SJSA1 (cell line): ENCODE measurements around the gene AHRR. TPM values are rescaled to one million over a fixed set of nuclear protein-coding genes. Genes with fewer than 3 reads are reported as not detected.

Experiments used
- DNase-seq, 2 experiments: peaks; one replicate each; pipeline ENCODE4 v3.0.0-alpha.2; 2015 to 2020; ENCODE audit warnings: low spot score in 2 of 2, low read depth in 1 of 2
- H3K27ac ChIP-seq: fragments of 250-450 bp; sonication (Bioruptor Pico); 2 replicates; pipeline ENCODE4 v1.5.1; 2020; ENCODE audit warnings: mild to moderate bottlenecking, moderate library complexity
- H3K27me3 ChIP-seq: fragments of 250-450 bp; sonication (Bioruptor Pico); replicated peaks from 2 replicates; pipeline ENCODE4 v1.5.1; 2020; ENCODE audit warnings: mild to moderate bottlenecking, moderate library complexity
- H3K36me3 ChIP-seq: fragments of 250-450 bp; sonication (Bioruptor Pico); 2 replicates; pipeline ENCODE4 v1.5.1; 2020; ENCODE audit warnings: mild to moderate bottlenecking
- H3K4me1 ChIP-seq: fragments of 250-450 bp; sonication (Bioruptor Pico); replicated peaks from 2 replicates; pipeline ENCODE4 v1.6.1; 2021; ENCODE audit warnings: mild to moderate bottlenecking
- H3K4me3 ChIP-seq: fragments of 250-450 bp; sonication (Bioruptor Pico); 2 replicates; pipeline ENCODE4 v1.5.1; 2020; ENCODE audit warnings: mild to moderate bottlenecking
- H3K9me3 ChIP-seq: fragments of 250-450 bp; sonication (Bioruptor Pico); replicated peaks from 2 replicates; pipeline ENCODE4 v1.5.1; 2020; ENCODE audit warnings: mild to moderate bottlenecking
- total RNA-seq: library from RNA; depleted of rRNA; stranded (reverse); fragments of >200 nt; shearing (Covaris generic); gene quantifications from 2 replicates; pipeline ENCODE4 v1.2.3, GENCODE V29; 2014

Gene AHRR
- total RNA-seq, 1 experiment from 2014 or later: 22.6 TPM

DNA sequence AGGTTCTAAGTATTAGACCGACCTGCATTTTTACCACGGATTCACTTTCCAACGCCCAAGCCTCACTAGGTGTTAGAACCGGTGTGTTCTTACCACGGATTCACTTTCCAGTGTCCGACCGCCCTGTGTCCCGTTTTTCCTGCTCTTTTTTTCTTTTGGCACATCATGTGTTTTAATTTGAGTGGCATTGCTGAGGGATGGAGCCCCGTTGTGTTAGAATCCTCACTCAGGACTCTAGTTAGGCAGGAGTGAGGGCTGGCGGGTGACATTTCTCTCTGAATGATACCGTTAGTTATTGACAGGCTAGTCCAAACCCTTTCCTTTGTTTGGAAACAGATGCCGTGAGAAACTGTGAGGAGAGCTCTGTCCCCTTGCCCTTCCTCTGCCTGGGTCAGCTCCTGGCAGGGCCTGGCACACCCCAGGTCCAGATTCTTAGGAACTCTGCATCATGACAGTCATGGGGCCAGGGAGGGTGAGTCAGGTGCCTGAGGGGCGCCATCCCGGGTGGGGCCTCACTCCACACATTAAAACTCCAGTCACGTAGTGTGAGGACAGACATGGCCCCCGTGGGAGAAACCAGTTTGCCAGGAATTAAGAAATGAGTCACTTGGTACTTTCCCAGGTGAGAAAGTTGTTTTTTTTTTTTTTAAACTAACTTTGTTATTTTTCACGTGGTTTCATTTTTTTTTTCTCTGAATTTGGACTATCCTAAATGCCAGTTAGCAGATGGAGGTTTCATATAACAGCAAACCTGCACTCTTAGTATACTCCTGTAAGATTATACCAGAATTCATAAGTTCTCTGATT, 137.2 kb downstream of the AHRR start:
- peak overlapping the region; percentile 49 for H3K27ac ChIP-seq
- no peak overlapping the region for H3K4me3 ChIP-seq
- no peaks in the 10 kb centered on the region for H3K9me3 ChIP-seq
- H3K27me3 ChIP-seq: no peaks in the 10 kb centered on the region
- H3K36me3 ChIP-seq: peaks cover 77% of the 10 kb centered on the region
- peaks cover 24% of the 10 kb centered on the region for H3K4me1 ChIP-seq
- DNase-seq: peak in 1 of 2 experiments; percentile 65

DNA sequence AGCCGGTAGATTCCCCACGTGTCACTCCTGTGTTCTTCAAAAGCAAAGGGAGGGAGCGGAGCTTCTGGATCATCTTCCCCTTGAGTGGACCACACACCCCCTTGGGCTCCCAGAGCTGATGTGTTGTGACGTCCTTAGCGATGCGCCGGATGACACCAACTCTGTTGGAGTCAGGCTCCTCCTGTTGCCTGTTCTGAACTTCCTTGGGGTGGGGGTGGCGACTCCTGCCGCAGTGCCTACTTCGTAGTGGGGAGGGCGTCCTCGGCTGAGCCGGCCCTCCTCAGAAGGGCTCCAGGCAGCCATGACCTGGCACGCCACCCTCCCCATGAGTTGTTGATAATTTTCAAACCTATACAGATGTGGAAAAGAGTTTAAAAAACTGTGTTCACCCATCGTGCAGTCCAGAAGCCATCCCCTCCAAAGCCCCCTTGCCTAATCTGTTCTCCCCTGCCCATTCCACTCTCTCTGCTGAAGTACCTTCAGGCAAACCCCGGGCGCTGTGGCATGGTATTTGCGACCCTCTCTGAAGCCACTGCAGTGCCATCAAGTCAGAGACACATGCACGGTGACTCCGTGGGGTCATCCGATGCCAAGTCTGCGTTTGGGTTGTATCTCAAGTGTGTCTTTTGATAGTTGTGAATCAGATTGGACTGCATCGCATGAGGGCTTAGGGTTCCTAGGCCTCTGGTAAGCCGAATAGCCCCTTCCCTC, 138.2 kb downstream of the AHRR start:
- DNase-seq: peak in 1 of 2 experiments; percentile 36
- H3K27ac ChIP-seq: peak overlapping the region; percentile 49; the same call in 1 of the 2 replicates

DNA sequence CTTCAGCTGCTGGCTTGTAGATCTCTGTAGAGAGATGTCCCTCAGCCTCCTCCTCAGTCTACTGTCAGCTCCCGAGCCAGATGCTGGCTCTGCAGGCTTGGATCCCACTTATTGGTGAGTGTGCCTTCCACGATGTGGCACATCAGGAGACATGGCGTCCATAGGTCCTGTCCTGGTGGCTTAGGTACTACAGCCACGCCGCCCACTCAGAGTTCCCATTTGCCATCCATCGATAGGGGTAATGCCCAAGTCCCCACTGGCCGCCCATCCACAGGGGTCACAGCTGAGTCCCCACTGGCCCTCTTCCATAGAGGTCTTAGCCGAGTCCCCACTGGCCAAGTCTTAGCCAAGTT, 138.7 kb downstream of the AHRR start:
- no peak overlapping the region for H3K27ac ChIP-seq
- H3K9me3 ChIP-seq: no peaks in the 10 kb centered on the region
- no peak overlapping the region for H3K4me3 ChIP-seq
- H3K4me1 ChIP-seq: peaks cover 24% of the 10 kb centered on the region
- peaks cover 71% of the 10 kb centered on the region for H3K36me3 ChIP-seq
- DNase-seq: peak in 1 of 2 experiments; percentile 39
- H3K27me3 ChIP-seq: no peaks in the 10 kb centered on the region

More for the DNA sequence above, 138.2 kb downstream of the AHRR start:
- H3K4me3 ChIP-seq: no peak overlapping the region
- H3K9me3 ChIP-seq: no peaks in the 10 kb centered on the region
- peaks cover 24% of the 10 kb centered on the region for H3K4me1 ChIP-seq
- no peaks in the 10 kb centered on the region for H3K27me3 ChIP-seq
- H3K36me3 ChIP-seq: peaks cover 74% of the 10 kb centered on the region

DNA sequence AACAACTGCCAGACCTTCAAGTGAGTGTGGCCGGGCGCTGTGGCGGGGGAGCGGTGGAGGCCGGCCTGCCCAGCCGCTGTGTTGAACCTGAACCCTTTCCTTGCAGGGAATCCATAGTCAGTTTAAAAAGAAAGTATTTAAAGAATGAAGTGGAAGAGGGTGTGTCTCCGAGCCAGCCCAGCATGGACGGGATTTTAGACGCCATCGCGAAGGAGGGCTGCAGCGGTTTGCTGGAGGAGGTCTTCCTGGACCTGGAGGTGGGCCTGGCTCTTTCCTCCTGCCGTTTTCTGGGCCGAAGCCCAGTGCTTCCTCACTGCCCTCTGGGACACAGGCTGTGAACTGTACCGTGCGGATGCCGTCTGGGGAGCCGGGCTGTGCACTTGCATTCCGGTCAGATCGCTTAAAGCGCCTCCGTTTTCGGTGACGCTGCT, 140.6 kb downstream of the AHRR start:
- H3K36me3 ChIP-seq: peaks cover 70% of the 10 kb centered on the region
- no peak overlapping the region for H3K27ac ChIP-seq
- no peaks in the 10 kb centered on the region for H3K27me3 ChIP-seq
- H3K9me3 ChIP-seq: no peaks in the 10 kb centered on the region
- no peak overlapping the region for H3K4me3 ChIP-seq
- peak in 1 of 2 experiments; percentile 30 for DNase-seq
- H3K4me1 ChIP-seq: peaks cover 16% of the 10 kb centered on the region

DNA sequence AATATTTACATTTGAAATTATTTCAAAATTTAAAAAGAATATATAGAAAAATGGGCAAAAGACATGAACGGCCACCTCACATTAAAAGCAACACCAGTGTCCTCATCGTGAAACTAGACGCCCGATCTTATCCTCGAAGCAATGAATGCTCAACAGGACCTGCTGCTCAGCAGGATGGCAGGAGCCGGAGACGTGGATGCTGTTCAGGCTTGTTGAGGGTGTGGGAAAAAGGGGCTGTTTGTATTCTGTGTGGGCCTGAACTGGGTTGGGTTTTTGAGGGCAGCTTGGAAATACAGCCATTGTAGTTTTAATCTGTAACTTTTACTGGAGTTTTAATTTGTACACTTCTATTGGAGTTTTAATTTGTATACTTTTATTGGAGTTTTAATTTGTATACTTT, 141.8 kb downstream of the AHRR start:
- H3K36me3 ChIP-seq: peaks cover 57% of the 10 kb centered on the region
- H3K9me3 ChIP-seq: no peaks in the 10 kb centered on the region
- peaks cover 6% of the 10 kb centered on the region for H3K4me1 ChIP-seq
- H3K27ac ChIP-seq: no peak overlapping the region
- no peaks in the 10 kb centered on the region for H3K27me3 ChIP-seq
- H3K4me3 ChIP-seq: no peak overlapping the region
- DNase-seq: peak in 1 of 2 experiments; percentile 20

DNA sequence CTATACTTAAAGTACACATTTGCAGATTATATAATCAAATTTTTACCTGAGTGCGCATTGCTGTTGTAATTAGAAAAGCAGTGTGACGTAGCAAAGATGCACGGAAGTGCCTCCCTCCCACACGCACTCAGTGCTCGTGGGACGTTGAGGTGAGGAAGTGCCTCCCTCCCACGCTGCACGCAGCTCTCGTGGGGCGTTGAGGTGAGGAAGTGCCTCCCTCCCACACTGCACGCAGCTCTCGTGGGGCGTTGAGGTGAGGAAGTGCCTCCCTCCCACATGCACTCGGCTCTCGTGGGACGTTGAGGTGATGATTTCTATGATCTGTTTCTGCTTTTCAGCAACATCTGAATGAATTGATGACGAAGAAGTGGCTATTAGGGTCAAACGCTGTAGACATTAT, 142.4 kb downstream of the AHRR start:
- Histone ChIP-seq H3K4me3 (no peak overlapping the region), H3K27ac (no peak overlapping the region), H3K36me3 (peaks cover 55% of the 10 kb centered on the region), H3K4me1 (no peaks in the 10 kb centered on the region; the same call in 1 of the 2 replicates), H3K27me3 (no peaks in the 10 kb centered on the region), H3K9me3 (no peaks in the 10 kb centered on the region)
- DNase-seq: peak in 1 of 2 experiments; percentile 16

DNA sequence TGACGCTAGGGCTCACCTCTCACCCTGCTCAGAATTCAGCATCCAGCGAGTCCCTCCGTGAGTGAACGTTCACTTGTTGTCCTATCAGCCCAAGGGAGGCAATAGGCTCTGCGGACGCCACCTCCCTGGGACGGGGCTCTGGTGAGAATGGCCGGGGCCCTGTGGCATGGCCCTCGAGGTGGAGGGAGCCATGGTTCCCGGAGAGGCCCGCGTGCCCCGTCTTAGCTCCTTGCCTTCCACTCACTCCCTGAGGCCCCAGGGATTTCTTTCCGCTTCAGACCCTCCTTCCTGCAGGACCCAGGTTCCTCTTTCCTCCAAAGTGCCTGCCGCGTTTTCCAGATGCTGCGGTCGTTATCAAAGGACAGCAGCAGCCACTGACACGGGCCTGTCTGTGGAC, 142.9 kb downstream of the AHRR start:
- Histone ChIP-seq H3K4me1 (no peaks in the 10 kb centered on the region), H3K9me3 (no peaks in the 10 kb centered on the region), H3K27ac (no peak overlapping the region), H3K27me3 (no peaks in the 10 kb centered on the region), H3K4me3 (no peak overlapping the region), H3K36me3 (peaks cover 51% of the 10 kb centered on the region)
- DNase-seq: peak in 1 of 2 experiments; percentile 39

DNA sequence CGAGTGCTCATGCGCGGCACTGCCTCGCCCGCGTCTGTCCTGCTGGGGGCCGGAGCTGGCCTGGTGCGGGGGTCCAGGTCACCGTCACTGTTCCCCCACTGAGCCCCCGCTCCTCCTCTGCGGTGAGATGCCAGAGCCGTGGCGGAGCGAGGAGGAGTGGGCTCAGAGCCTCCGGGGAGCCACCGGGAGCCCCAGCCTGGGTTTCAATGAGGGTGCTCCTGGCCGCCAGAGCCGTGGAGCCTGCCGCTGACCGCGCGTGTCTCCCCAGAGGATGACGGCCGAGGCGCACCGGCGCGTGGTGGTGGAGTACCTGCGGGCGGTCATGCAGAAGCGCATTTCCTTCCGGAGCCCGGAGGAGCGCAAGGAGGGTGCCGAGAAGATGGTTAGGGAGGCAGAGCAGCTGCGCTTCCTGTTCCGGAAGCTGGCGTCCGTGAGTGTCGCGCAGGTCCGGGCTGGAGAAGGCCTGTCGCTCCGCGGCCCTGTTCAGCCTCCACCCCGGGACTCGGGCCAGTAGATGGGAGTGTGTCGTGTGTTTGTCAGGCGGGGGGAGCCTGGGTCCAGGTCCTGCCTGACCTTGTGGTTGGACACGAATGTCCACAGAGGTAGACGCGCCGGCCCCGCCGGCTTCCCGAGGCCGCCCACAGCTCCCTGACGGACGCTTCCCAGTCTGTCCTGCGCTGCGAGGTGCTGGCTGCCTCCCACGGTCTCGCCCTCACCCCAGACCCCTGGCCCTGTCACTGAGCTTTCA, 143.5 kb downstream of the AHRR start:
- Histone ChIP-seq H3K36me3 (peaks cover 47% of the 10 kb centered on the region), H3K4me3 (no peak overlapping the region), H3K4me1 (no peaks in the 10 kb centered on the region), H3K27ac (no peak overlapping the region), H3K9me3 (no peaks in the 10 kb centered on the region), H3K27me3 (no peaks in the 10 kb centered on the region)
- no peak for DNase-seq

DNA sequence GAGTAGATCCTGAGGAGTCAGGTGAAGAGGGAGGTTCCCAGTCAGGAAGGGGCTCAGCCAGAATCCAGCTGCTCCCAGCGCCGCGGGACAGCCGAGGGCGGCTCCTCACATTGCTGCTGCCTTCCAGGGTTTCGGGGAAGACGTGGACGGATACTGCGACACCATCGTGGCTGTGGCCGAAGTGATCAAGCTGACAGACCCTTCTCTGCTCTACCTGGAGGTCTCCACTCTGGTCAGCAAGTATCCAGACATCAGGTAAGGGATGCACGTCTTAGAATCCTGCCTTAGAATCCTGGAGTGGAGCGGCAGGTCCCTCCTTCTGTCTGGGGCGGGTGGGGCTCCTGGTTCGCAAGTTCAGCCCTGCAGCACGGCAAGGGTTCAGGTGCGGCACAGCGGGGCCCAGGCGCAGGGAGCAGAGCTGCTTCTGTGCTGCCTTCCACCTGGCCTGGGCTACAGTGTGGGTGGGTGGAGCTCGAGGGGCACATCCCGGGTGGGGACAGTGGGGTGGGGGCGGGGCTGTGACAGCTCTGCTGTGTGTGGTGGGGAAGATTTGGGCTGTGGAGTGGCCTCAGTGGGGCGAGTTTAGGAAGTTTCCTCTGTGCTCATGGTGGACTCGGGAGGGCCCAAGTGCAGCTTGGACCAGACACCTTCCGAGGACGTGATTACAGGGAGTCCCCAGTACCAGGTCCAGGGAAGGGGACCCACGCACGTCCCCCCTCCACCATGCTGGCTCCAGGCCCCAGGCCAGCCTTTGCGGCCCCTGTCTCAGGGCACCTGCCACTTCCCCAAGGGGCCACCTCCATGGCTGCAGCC, 144.3 kb downstream of the AHRR start:
- H3K4me3 ChIP-seq: no peak overlapping the region
- no peak overlapping the region for H3K27ac ChIP-seq
- DNase-seq: no peak
- H3K4me1 ChIP-seq: no peaks in the 10 kb centered on the region
- H3K9me3 ChIP-seq: no peaks in the 10 kb centered on the region
- H3K27me3 ChIP-seq: no peaks in the 10 kb centered on the region
- H3K36me3 ChIP-seq: peaks cover 44% of the 10 kb centered on the region

DNA sequence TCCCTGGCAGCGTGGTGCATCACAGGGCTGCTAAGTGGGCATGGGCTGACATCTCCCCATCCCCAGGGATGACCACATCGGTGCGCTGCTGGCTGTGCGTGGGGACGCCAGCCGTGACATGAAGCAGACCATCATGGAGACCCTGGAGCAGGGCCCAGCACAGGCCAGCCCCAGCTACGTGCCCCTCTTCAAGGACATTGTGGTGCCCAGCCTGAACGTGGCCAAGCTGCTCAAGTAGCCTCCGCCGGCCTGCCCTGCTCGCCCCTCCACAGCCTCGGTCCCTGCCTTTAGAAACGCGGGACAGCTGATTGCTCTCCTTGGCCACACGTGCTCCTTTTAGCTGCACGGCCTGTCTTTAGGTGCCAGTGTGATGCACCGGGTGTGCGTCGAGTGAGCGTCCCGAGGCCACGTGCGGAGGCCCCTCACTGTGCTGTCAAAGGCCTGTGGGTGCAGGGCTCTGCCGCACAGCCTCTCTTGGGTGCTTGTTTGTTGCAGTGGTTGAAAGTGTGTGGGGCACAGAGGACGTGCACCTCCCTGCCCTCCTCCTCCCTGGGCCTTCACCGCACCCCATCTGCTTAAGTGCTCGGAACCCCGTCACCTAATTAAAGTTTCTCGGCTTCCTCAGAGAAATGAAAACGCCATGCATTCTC, 145.3 kb downstream of the AHRR start:
- peaks cover under 1% of the 10 kb centered on the region for H3K4me1 ChIP-seq
- no peak overlapping the region for H3K4me3 ChIP-seq
- no peak overlapping the region for H3K27ac ChIP-seq
- H3K27me3 ChIP-seq: no peaks in the 10 kb centered on the region
- no peak for DNase-seq
- H3K36me3 ChIP-seq: peaks cover 49% of the 10 kb centered on the region
- H3K9me3 ChIP-seq: no peaks in the 10 kb centered on the region

DNA sequence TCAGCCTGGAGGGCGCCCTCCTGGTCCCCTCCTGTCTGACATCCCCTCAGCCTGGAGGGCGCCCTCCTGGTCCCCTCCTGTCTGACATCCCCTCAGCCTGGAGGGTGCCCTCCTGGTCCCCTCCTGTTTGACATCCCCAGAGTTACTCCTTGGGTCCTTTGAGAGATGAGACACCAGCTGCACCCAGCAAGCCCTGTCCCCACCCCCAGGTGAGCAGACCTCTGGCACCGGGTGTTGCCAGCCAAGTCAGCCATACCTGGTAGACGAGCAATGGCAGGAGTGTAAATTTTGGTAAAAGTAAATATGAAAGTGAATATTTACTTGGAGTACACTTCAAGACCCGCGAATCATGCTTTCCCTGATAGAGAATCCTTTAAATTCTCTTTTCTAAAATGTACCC, 146.9 kb downstream of the AHRR start:
- peaks cover 14% of the 10 kb centered on the region for H3K4me1 ChIP-seq
- no peak overlapping the region for H3K4me3 ChIP-seq
- no peak for DNase-seq
- peaks cover 2% of the 10 kb centered on the region for H3K27me3 ChIP-seq
- H3K27ac ChIP-seq: no peak overlapping the region
- peaks cover 3% of the 10 kb centered on the region; the same call in 1 of the 2 replicates for H3K9me3 ChIP-seq
- peaks cover 50% of the 10 kb centered on the region for H3K36me3 ChIP-seq

DNA sequence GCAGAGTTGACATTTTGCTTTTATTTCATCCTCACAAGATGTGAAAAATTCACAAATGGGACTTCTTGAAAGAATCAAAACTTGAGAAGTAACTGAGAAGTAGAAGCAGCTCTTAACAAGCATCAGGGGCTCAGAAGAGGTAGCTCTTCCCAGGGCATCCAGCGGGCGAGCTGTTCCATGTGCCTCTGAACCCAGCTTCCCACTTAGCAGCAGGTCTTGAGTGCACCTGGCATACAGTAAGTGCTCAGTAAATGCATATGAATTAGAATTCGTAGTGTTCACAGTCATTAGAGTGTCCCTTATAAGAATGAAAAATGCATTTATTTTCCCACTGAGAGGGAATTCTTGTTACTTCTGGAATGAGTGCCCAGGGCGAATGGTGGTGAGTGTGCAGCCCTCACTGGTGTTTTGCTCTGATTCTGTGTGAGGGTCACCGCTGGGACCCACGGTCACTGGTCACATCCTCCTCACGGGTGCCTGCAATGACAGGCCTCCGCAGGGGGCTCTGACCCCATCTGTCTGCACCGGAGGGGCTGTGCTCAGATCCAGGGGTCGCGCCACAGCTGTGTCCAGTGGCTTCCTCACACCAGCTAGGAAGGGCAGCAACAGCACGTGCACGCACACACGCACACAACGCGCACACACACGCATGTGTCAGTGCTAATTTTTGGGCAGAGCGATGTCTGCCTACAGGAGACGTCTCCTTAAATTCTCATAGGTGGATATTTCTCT, 148.4 kb downstream of the AHRR start:
- H3K36me3 ChIP-seq: peaks cover 46% of the 10 kb centered on the region
- peaks cover 3% of the 10 kb centered on the region; the same call in 1 of the 2 replicates for H3K9me3 ChIP-seq
- no peak overlapping the region for H3K4me3 ChIP-seq
- H3K27me3 ChIP-seq: peaks cover 9% of the 10 kb centered on the region
- no peak for DNase-seq
- peaks cover 19% of the 10 kb centered on the region for H3K4me1 ChIP-seq
- no peak overlapping the region for H3K27ac ChIP-seq
